Measurements from ENCODE around the gene COL25A1. TPM values are rescaled to one million over a fixed set of nuclear protein-coding genes. Genes with fewer than 3 reads are reported as not detected.

COL25A1 gene
- total RNA-seq, 1 donor from 2014 or later, result 0.73 TPM

DNA sequence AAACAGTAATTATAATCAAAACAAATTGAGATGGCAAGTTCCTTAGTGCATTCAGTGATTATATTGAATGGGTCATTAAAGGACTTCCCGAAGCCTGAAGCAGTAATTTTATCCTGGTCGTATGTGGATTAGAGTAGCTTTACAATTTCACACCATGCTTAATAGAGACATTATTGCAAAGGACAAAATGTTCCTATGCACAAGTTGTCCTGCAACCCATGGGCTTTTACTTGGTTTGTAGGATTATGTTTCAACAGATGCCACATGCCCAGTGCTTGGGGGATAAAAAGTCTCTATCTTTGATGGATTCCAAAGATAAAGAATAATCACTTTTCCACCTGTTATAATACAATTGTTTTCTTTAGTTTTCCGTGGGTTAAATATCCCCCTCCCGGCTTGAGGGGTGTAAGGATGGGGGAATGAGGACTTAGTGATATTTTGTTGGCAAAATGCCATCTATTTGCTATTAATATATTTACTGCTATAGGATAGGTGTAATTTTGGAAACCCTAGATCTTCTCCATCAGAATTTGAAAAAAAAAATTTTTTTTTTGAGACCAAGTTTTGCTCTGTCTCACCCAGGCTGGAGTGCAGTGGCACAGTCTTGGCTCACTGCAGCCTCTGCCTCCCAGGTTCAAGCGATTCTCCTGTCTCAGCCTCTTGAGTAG lies 383.1 kb downstream of the COL25A1 start:
- intact Hi-C loops (cut with DNase I), result no loop called here
- no peak for ATAC-seq
- DNase-seq (ENCODE audit: missing footprints), result no peak

DNA sequence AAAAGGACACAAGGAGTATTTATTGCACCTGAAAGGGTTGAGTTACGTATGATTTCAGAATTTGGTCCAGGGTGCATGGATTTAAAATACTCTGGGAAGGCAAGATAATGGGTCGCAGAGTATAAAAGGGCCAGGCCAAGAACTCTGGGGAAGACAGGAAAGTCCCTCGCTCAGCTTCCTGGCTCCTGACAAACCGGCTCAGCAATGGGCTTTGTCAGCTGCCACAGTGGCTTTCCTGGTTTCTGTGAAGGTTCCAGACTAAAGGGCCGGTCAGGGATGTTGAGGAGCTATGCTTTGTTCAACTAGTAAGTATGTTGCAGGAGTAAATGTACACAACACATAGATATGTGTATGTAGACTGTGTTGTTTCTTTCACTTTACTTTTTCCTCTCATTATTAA lies 385.2 kb downstream of the COL25A1 start:
- ATAC-seq, result no peak
- no peak for DNase-seq (ENCODE audit: missing footprints)
- intact Hi-C loops (cut with DNase I), result no loop called here

DNA sequence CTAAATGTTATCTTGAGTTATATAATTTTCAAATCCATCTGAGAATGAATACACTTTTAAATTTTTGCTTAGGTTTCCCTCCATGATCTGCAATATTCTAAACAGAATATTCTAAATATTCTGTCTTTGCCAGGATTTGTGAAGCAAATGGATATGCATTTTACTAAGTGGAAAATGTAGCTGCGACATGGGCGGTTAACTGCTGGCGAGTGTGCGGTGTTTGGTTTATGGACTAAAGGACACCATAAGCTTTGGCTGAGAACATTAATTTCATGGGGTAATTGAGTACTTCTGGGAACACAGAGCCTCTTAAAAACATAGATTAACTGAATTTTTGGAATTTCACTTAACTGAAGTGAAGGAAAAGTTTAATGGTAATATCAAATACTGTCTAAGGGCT lies 385.8 kb downstream of the COL25A1 start:
- intact Hi-C loops (cut with DNase I), result no loop called here
- no peak for ATAC-seq
- DNase-seq (ENCODE audit: missing footprints), result no peak

DNA sequence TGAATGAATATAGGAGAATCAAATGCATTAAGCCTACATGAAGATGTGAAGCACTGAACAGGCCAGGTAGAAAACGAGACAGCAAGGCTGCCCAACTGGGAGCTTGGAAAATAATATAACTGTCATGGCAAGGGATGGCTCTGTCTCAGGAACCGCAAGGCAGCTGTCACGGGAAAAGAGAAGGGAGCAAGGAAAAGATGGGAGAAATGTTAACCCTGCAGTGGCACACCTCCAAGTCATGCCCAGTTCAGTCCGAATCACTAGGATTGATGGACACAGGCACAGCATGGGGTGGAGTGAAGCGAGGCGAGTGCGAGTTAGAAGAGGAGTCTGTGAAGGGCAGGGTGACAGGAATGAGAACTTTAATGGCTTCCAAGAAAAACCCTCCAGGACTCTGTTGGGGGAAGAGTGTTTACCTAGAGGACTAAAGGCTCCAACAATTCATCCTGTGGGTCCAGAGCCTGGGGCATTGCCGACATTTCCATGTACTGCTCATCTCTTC lies 395.5 kb downstream of the COL25A1 start:
- DNase-seq (ENCODE audit: missing footprints) (no peak), ATAC-seq (no peak)
- intact Hi-C loops (cut with DNase I), result no loop called here

DNA sequence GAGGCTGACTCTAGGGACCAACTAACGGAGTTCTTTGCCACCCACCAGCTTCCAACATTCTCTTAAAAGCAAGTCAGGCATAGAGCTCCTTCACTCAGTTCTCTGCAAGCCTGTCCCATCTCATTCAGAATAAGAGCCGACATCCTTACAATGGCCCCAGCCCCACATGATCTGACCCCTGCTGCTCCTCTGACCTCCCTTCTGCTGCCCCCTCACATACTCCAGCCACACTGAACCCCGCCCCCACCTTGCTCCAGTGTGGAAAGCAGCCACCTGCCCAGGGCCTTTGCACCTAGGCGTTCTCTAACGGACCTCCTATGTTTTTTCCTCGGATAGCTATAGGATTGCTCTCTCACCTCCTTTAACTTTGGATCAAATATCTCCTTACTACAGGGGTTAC lies 396.5 kb downstream of the COL25A1 start:
- ATAC-seq (no peak), DNase-seq (ENCODE audit: missing footprints) (no peak)

DNA sequence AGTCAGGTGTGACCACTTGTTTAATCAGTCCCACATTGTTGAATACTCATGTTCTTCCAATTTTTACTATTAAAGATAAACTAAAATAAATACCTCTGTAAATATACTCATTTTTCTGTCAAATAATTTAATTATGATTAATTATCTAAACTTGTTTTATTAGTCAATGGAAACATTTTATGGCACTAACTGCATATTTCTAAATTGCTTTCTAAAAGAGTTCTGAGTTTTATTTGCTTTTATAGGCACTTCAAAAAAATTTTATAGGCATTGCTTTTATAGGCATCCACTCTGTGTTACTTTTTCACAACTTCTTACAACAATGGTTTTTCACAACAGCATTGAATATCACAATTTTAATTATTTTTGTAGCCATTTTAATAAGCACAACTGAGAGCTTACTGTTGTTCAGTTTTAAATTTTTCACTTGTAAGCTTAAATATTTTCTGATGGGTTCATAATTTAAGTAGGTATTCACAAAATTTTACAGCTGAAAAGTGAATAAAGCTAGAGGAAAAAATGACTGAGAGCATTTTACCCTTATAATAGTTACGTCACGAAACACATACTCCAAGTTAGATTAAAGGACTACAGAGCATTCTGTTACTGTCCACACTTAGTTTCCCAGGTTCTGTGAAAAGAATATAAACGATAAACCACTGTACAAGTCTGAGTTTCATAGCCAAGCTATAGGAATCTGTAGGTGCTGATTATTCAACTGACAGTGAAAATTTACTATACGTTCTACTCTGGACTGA lies 398.8 kb downstream of the COL25A1 start:
- DNase-seq (ENCODE audit: missing footprints) (no peak), ATAC-seq (no peak)
- intact Hi-C loops (cut with DNase I), result no loop called here

More for the DNA sequence above, 396.5 kb downstream of the COL25A1 start:
- intact Hi-C loops (cut with DNase I), result no loop called here

DNA sequence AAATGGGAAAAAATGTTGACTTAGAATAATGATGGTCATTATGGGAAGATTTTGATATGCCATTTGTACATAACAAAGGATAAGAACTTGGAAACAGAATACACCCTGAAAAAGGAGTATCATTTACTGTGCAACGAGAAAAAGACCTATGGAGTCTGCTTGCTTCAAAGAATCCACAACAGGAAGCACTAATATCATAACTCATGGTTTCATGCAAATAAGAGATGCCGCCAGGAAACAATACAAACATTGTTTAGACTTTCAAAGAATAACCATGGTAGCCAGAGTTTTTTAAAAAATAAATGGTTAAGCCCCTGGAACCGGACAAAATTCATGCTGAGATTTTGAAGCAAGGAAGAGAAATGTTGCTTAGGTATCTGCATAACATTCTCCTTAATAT lies 399.7 kb downstream of the COL25A1 start:
- ATAC-seq (no peak), DNase-seq (ENCODE audit: missing footprints) (no peak)
- intact Hi-C loops (cut with DNase I), result no loop called here

DNA sequence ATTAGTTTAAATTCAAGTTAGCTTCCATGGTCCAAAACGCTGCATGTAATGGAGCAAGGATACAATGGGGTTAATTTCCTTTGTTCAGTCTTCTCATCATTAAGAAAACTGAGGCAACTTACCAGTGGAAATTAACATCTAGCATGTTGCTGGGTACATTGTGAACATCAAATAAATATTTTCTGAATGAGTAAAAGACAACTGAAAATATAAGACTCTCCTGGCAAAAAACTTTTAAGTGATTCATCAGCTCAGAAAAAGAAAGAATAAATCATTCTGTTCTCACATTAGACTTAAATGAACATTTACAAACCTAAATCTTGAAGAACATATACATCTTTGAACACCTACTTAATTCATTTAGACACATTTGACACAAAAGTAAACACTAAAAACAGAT lies 401.2 kb downstream of the COL25A1 start:
- intact Hi-C loops (cut with DNase I), result no loop called here
- ATAC-seq, result no peak
- no peak for DNase-seq (ENCODE audit: missing footprints)

DNA sequence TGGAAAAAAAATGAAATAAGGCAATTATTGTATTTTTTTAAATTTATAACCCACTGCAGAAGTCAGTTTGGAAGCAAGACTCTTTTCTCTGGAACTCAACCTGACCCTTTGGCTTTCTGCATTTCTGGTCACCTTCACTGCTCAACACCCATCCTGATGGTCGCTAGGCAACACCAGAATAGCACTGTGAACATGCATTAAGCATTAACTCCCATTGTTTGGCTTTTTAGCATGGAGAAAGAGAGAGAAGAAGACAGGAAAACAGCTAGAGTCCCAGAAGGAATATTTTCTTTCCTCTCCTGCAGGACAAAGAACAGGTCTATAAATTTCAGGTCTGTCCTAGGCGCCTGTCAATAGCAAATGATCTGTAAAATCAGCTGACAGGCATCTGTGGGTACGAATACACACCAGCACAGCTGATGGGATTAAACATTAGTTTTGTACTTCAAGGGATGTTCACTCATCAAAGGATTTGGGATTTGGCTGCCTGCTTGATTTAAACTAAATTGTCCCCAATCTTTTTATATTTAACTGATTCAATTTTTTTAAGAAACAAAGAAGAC lies 402.4 kb downstream of the COL25A1 start:
- intact Hi-C loops (cut with DNase I), result no loop called here
- ATAC-seq, result no peak

DNA sequence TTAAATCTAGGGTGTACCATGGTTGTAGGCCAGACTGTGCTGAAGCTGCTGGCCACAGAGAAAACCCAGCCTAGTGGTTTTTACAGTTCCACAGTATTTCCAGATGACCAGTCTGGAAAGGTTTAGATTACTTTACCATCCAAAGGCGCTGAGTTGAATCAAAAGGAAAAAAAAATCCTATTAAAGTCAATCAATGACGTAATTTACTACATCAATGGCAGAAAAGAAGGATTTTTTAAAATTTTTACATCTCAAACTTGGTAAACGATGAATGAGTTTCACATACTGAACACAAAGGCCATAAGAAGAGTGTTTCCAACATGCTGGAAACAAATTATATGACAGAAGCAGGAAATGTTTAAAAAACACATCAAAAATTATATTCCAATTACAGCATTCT lies 409.0 kb downstream of the COL25A1 start:
- DNase-seq (ENCODE audit: missing footprints) (no peak), ATAC-seq (no peak)
- intact Hi-C loops (cut with DNase I), result no loop called here

More for the DNA sequence above, 402.4 kb downstream of the COL25A1 start:
- no peak for DNase-seq (ENCODE audit: missing footprints)

DNA sequence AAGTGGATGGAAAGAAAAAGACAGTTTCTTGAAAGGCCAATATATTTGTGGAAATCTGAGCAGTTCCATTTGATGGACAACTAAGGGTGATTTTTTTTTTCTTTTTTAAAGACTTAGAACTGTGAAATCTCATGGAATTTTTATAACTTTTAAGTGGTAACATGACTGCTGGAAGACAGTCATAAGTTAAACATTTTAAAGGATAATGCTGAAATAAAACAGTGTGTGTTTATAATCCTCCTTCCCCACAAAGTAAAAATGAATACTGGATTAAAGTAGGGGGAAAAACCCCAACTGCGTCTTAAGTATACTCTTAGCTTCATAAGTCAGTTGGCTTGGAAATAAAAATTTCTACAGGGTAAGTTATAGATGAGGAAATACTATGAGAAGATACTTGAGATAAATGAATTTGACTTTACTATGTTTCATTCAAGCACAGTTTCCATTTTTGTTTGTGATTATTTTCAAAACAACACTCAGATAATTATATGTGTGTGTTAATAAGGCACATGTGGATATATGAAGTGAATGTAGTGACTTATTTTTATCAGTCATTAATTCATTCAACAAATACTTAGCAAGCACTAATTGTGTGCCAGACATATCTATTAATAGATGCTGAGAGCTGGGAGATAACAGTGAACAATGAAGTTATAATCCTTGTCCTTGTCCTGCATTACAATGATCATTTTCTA lies 410.4 kb downstream of the COL25A1 start:
- DNase-seq (ENCODE audit: missing footprints), result no peak
- no peak for ATAC-seq
- intact Hi-C loops (cut with DNase I), result no loop called here

DNA sequence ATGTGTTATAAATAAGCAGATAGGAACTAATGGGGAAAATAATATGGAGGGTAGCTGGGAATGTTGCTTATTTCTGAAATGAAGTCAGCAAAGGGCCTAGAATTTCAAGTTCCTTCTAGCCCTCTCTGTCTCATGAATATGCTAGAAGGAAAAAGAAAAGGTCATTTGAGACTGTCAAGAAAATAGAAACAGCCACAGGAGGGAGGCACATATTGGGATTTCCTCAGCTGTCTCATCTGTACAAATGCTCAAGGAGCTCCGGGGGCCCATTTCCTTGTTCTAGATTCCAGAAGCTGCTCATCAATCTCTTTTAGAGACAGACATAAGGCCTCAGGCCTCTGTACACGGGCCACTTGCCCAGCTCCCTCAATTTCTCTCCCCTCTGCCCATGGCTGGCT lies 412.0 kb downstream of the COL25A1 start:
- ATAC-seq (no peak), DNase-seq (ENCODE audit: missing footprints) (no peak)
- intact Hi-C loops (cut with DNase I), result no loop called here

DNA sequence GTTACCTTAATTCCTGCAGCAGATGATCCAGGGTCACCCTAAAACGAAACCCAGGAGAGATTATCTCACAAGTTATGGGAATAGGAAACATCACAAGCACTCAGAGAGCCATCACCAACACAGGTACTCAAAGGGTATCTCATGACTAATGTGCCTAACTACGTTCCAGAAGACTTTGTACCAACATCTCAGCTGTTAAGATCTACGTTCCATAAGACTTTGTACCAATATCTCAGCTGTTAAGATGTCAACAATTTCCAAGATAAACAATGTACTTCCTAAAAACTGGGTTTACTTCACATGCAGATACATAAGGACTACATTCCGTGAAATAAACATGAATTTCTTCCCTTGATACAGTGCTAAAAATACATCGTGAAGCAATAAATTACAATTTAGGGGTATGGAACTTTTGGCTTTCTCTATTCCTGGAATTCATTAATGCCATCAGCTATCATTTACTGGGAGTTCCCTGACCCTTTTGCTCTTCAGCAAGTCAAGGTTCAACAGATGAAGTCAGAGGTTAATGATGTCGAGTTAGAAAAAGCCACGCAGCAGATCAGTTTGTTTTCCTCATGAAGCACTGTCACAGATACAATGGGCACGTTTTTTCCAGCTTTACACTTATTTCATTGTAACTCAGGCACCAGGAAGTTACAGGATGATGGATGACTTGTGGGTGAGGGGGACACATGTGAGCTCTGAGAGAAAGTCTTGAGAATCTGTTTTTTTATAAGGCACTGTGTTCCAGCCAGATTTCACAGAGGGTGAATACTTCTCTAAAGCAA lies 412.6 kb downstream of the COL25A1 start:
- ATAC-seq, result no peak
- no peak for DNase-seq (ENCODE audit: missing footprints)
- intact Hi-C loops (cut with DNase I), result no loop called here

DNA sequence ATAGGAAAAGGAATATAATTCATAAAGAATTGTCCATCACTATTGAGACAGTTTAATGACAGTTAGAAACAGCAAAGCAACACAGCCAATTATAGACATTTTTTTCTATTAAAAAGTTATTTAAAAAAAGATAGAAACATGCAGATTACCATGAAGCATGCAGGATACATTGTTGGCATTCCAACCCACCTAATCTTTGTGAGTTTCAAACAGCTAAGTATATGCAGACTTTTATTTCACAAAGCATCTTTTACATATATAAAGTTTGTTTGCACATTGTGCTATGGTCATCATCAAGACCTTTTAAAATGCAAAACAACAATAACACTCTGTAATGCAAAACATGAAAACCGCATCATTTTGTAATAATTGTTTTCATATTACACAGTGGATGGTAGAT lies 413.7 kb downstream of the COL25A1 start:
- ATAC-seq, result no peak
- intact Hi-C loops (cut with DNase I), result no loop called here
- DNase-seq (ENCODE audit: missing footprints), result no peak

DNA sequence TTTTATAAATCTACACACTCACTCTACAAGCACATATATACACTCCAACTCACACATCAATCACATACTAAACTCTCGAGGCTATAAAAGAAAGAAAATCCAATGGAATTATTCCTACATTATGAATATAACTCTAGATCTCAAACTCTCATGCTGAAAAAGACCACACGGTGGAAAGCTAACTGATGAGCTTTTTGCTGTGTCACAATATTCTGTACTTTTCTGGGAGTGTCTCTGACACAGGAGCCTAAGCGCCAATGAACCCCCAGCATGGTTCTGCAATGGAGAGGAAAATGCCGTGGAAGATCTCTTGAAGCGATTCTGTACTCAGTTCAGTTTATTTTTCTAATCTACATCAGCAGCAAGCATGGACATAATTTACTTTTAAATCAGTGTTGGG lies 415.4 kb downstream of the COL25A1 start:
- intact Hi-C loops (cut with DNase I), result no loop called here
- DNase-seq (ENCODE audit: missing footprints) (no peak), ATAC-seq (no peak)

DNA sequence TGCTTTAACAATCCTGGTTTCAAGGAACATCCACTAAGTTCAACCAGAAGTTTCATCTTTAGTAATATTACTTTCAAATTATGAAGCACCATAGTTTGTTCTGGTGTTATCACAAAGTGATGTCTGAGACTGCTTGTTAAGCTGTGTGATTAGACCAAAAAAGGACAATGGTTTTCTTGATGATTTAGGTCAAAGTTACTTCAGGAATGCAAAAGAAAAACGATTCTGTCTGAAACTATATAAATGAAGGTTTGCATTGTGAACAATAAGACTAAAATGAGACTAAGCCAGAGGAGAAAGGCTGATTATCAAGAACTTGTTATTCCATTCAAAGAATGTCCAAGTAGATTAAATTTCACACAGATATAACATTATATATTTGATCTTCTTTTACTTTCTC lies 417.2 kb downstream of the COL25A1 start:
- ATAC-seq, result no peak
- intact Hi-C loops (cut with DNase I), result no loop called here

DNA sequence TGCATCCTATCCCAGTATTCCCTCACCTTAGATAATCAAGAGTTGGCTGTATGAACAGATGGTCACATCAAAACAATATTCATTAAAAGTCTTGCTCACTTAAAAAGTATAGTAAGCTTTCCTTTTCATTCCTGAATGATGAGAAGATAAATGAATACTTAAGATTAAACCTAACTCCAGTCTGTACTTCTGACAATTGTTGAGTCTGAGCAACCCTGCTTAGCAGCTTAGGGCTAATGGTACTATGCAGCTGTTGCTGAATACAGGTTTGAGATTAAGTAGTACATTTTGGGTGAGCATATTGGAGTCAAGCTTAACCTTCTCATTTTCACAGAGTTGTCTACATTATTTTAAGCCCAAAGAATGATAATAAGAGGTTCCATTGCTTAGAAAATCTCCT lies 417.9 kb downstream of the COL25A1 start:
- DNase-seq (ENCODE audit: missing footprints), result no peak
- ATAC-seq, result no peak
- intact Hi-C loops (cut with DNase I), result no loop called here

More for the DNA sequence above, 417.2 kb downstream of the COL25A1 start:
- no peak for DNase-seq (ENCODE audit: missing footprints)

DNA sequence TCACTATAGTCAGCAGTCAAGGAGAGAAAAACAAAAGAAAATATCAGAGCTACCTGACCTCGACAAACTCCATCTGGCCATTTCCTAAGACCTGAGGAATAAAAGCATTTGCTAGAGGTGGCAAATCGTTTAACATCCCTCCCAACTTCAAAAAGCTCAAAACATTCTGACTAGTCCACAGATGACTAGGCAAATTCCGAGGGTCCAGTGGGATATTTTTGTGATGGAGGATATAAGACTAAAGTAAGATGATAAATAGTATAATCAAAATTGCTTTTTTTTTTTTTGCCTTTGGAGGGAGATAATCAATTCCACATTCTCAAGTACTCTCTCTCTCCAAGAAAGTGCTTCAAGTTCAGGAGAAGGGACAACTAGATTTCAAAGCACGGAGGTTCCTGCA lies 420.5 kb downstream of the COL25A1 start:
- ATAC-seq (no peak), DNase-seq (ENCODE audit: missing footprints) (no peak)
- intact Hi-C loops (cut with DNase I), result no loop called here

DNA sequence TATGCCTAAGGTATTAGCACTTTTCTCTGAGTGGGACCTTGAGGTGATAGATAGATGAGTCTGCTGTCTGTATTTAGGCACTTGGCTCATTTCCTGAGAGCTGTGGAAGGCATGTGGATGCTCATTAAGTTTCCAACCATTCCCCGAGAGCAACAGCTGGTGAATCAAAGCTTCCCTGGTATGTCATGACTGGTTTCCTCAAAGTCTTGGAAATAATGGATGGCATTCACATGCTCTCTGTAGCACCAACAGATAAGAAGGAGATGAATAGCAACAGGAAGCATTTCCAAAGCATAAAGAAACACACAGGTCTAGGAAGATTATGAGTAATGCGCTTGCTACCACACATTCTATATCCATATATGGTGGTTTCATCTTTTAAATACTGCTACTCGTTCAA lies 421.3 kb downstream of the COL25A1 start:
- intact Hi-C loops (cut with DNase I), result no loop called here
- DNase-seq (ENCODE audit: missing footprints), result no peak
- ATAC-seq, result no peak

Measured in Right ventricle myocardium inferior (tissue), 1 donor.